Natural killer cell (primary cell): ENCODE results near the gene PRXL2B. TPM values are rescaled to one million over a fixed set of nuclear protein-coding genes. Genes with fewer than 3 reads are reported as not detected.

Source experiments
- ATAC-seq, 3 donors: fragments of 150-1000 bp in 2 of 3; fragments of 200-7000 bp in 1 of 3; cut with Tn5 transposase; 1 replicate in 1 of 3; 2 replicates in 2 of 3; pipeline ENCODE4 v1.10.0; 2021; ENCODE audit warnings: mild to moderate bottlenecking in 2 of 3, moderate library complexity in 2 of 3
- DNase-seq, 2 donors: peaks; one replicate each; pipeline versions ENCODE4 v3.0.0 to v3.0.0-alpha.2; 2013 to 2021; ENCODE audit warnings: mixed read lengths in 1 of 2
- H3K27ac ChIP-seq: one replicate; pipeline ENCODE4 v1.5.1; 2013; ENCODE audit warnings: mild to moderate bottlenecking, low read length
- H3K27me3 ChIP-seq: one replicate; pipeline ENCODE4 v1.6.1; 2013; ENCODE audit warnings: low read length; ENCODE audit not compliant: control insufficient read depth, insufficient read depth
- H3K36me3 ChIP-seq: one replicate; pipeline ENCODE4 v1.6.1; 2013; ENCODE audit warnings: low read length; ENCODE audit not compliant: control insufficient read depth, insufficient read depth
- H3K4me1 ChIP-seq: one replicate; pipeline ENCODE4 v1.6.1; 2013; ENCODE audit warnings: low read length; ENCODE audit not compliant: control insufficient read depth, insufficient read depth
- H3K4me3 ChIP-seq: one replicate; pipeline ENCODE4 v1.5.1; 2013; ENCODE audit warnings: low read length
- H3K9me3 ChIP-seq: one replicate; pipeline ENCODE4 v1.6.1; 2013; ENCODE audit warnings: low read length; ENCODE audit not compliant: control insufficient read depth, insufficient read depth
- H3K27ac Mint-ChIP-seq, 2 donors: one replicate each; pipeline ENCODE4 v1.8.0; 2022; ENCODE audit warnings: mild to moderate bottlenecking in 2 of 2, mixed read lengths in 2 of 2, moderate library complexity in 1 of 2
- H3K27me3 Mint-ChIP-seq, 2 donors: one replicate each; pipeline ENCODE4 v1.8.0; 2022; ENCODE audit warnings: low read depth in 2 of 2, mixed read lengths in 2 of 2
- H3K36me3 Mint-ChIP-seq: one replicate; pipeline ENCODE4 v1.8.0; 2022; ENCODE audit warnings: mixed read lengths
- H3K4me1 Mint-ChIP-seq, 2 donors: one replicate each; pipeline ENCODE4 v1.8.0; 2022; ENCODE audit warnings: mixed read lengths in 2 of 2
- H3K4me3 Mint-ChIP-seq: one replicate; pipeline ENCODE4 v1.8.0; 2022; ENCODE audit warnings: mild to moderate bottlenecking, moderate library complexity, mixed read lengths
- H3K9me3 Mint-ChIP-seq, 2 donors: one replicate each; pipeline ENCODE4 v1.8.0; 2022; ENCODE audit warnings: mixed read lengths in 2 of 2
- CTCF ChIP-seq: fragments of 200-600 bp; IDR thresholded peaks from one replicate; pipeline ENCODE4 v1.8.0; 2022; ENCODE audit warnings: antibody characterized with exemption
- WGBS: methylation state at CpG from one replicate; pipeline ENCODE4 v1.1.7; 2013; ENCODE audit warnings: missing lambda C conversion rate; ENCODE audit not compliant: insufficient coverage; 5-methylcytosine and 5-hydroxymethylcytosine counted together
- intact Hi-C: fragments of 100-400 bp; cut with micrococcal nuclease; formaldehyde crosslinking; loops from one replicate; pipeline ENCODE4 v1.14.2; 2022
- total RNA-seq, 4 donors: library from RNA; stranded (reverse); fragments of 120-200 nt in 1 of 4; gene quantifications; one replicate each; pipeline versions ENCODE4 v1.2.3 to v1.2.4, GENCODE V29; 2013 to 2022

The PRXL2B gene
- total RNA-seq, 3 donors from 2014 or later (not counting 1 experiment from before 2014, with no cell fraction given): 11.3 to 15.1 (median 11.6) TPM

GRCh38 chr1:2640626-2641025, 54.0 kb downstream of the PRXL2B start:
- H3K4me3 Mint-ChIP-seq: no peak overlapping the region
- Histone ChIP-seq H3K27me3 (no peaks in the 10 kb centered on the region), H3K36me3 (no peaks in the 10 kb centered on the region), H3K9me3 (peaks cover 5% of the 10 kb centered on the region), H3K27ac (no peak overlapping the region), H3K4me3 (no peak overlapping the region), H3K4me1 (peaks cover 22% of the 10 kb centered on the region)
- intact Hi-C loops: loop anchor here (10.0 kb wide), 2 partner anchors 96 to 446 kb away; partner anchors contain the start of gene FAAP20
- no peak for TF ChIP-seq CTCF
- H3K36me3 Mint-ChIP-seq: no peaks in the 10 kb centered on the region
- peak overlapping the region in 1 of 2 donors; percentile 47 for H3K27ac Mint-ChIP-seq
- ATAC-seq: no peak
- no peak for DNase-seq
- no peaks in the 10 kb centered on the region for H3K9me3 Mint-ChIP-seq
- H3K4me1 Mint-ChIP-seq: peaks cover 10 to 18% of the 10 kb centered on the region in 2 donors
- H3K27me3 Mint-ChIP-seq: no peaks in the 10 kb centered on the region
- 95% methylated on average over 3 of the region's 3 CpGs for WGBS

Other genes with a start within 250 kb of the PRXL2B start
- 1 to 10 TPM; 8.0 to 9.3 (median 8.8) TPM for gene MORN1, start 195.2 kb upstream of the PRXL2B start, total RNA-seq
- gene RER1, start 194.9 kb upstream of the PRXL2B start, total RNA-seq: 10 to 100 TPM; 89.2 to 98.9 (median 91.9) TPM
- gene PEX10, start 174.2 kb upstream of the PRXL2B start, total RNA-seq: 10 to 100 TPM in 1 of 3 donors, 1 to 10 TPM in 2; 8.1 to 11.1 (median 9.8) TPM
- 100 to 1,000 TPM in 2 of 3 donors, 10 to 100 TPM in 1; 77.1 to 116 (median 106) TPM for gene PLCH2, start 110.5 kb upstream of the PRXL2B start, total RNA-seq
- 10 to 100 TPM; 48.2 to 75.7 (median 61.8) TPM for gene PANK4, start 60.2 kb upstream of the PRXL2B start, total RNA-seq
- gene HES5, start 56.5 kb upstream of the PRXL2B start, total RNA-seq: not detected
- 100 to 1,000 TPM; 228 to 266 (median 262) TPM for gene TNFRSF14, start 30.4 kb upstream of the PRXL2B start, total RNA-seq
- 1 to 10 TPM in 2 of 3 donors, not detected in 1; 1.3 to 2.0 TPM for gene MMEL1, start 46.2 kb downstream of the PRXL2B start, total RNA-seq
- 1 to 10 TPM in 2 of 3 donors, under 1 TPM in 1; 0.80 to 1.4 (median 1.2) TPM for gene TTC34, start 214.9 kb downstream of the PRXL2B start, total RNA-seq